ENCODE data around the gene FAAP24.
"Not testable (repeated sequence)": the region's sequence is repeated elsewhere in the genome, so short reads cannot be mapped to it uniquely, and the experiment has no call there.

Gene FAAP24

GRCh38 chr19:32998722-32999121 lies 26.7 kb downstream of the FAAP24 start:
- no peak for DNase-seq (ENCODE audit: low spot score)

GRCh38 chr19:33000510-33000909 lies 28.5 kb downstream of the FAAP24 start:
- no peak for DNase-seq (ENCODE audit: low spot score)

GRCh38 chr19:33000910-33001309 lies 28.9 kb downstream of the FAAP24 start:
- no peak for DNase-seq (ENCODE audit: low spot score)

GRCh38 chr19:33002126-33002865 lies 30.3 kb downstream of the FAAP24 start:
- not testable (repeated sequence) for DNase-seq (ENCODE audit: low spot score)

GRCh38 chr19:33003424-33004024 lies 31.5 kb downstream of the FAAP24 start:
- not testable (repeated sequence) for DNase-seq (ENCODE audit: low spot score)

- DNase-seq (ENCODE audit: low spot score), result peak; percentile 12
Observed at GRCh38 chr19:33005440-33005839, 33.4 kb downstream of the FAAP24 start.

- no peak for DNase-seq (ENCODE audit: low spot score)
Observed at GRCh38 chr19:33008738-33009137, 36.7 kb downstream of the FAAP24 start.

- not testable (repeated sequence) for DNase-seq (ENCODE audit: low spot score)
Observed at GRCh38 chr19:33010891-33011290, 38.8 kb downstream of the FAAP24 start.

- DNase-seq (ENCODE audit: low spot score), result no peak
Observed at GRCh38 chr19:33022472-33023116, 50.6 kb downstream of the FAAP24 start.

GRCh38 chr19:33024398-33024797 lies 52.4 kb downstream of the FAAP24 start:
- DNase-seq (ENCODE audit: low spot score), result no peak

GRCh38 chr19:33025468-33026238 lies 53.6 kb downstream of the FAAP24 start:
- DNase-seq (ENCODE audit: low spot score), result not testable (repeated sequence)

GRCh38 chr19:33026602-33027001 lies 54.6 kb downstream of the FAAP24 start:
- DNase-seq (ENCODE audit: low spot score), result not testable (repeated sequence)

Measured in LoVo (cell line).